ENCODE results near the gene NFYA.

Gene NFYA

DNA sequence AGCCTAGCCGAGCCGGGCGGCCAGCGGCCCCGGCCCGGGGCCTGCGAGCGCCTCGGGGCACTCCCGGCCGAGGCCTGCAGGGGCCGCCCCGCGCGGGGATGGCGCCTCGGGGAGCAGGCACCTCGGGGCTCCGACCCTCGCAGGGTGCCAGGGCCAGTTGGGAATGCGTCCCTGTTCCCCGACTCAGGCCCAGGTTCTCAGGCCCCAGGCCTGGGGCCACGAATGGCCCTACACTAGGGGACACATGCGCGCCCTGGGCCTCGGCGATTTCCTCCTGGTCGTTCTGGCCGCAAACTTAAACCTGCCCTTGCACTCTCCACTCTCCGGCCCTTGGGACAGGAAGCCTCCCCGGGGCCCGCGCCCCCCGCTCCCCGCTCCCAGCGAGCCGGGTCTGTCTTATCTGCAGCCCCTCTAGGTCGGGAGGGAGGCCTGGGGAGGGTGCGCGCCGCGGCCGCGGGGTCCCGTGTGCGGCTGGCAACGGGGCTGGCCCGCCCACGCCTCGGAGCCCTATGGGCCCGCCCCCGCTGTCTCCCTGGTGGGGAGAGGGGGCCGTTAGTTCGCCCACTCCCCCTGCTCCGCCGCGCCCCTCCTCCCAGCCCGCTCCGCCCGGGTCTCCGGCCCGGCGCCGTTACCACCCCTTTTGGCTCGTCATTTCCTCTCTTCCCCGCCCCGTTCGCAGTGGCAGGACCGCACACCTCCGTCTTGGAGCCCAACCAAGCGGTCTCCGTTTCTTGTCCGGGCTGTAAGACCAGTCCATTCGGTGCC lies 611 bp downstream of the NFYA start:
- ATAC-seq (ENCODE audit: insufficient read depth, low read depth) = peak; percentile 46
- peaks cover 67% of the 10 kb centered on the region for H3K79me2 ChIP-seq (ENCODE audit: insufficient read depth, low read length)
- H2AFZ ChIP-seq (ENCODE audit: low read depth, low read length) = peak overlapping the region; percentile 66

DNA sequence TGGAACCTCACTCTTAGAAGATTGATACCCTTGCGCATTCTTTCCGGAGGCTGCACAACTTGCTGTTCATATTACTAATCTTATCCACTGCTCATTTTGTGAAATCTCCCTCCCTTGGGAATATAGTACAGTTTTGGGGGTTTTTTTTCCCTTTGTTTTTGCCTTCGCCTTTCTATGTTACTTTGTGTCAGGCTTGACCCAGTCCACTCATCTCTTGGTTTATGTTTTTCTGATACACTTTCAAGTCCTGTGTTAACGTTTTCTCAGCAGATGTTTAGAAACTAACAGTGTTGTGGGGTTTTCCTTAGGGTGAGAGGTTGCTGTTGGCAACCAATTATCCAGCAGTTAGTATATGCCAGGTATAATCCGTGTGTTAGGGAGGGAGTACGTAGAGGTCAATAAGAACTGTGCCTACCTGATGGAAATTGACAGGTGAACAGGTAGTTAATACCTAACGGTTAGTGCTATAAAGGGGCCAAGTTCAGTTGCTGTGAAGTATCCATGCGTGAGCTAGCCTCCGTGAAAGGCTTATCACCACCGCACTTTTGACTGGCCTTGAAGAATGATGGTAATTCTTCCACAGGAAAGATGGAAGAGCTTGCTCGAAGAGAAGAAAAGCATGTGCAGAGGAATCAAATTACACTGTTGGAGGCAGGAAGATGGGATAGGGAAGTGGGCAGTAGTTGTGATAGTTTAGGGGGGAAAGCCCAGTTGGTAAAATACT lies 1.4 kb downstream of the NFYA start:
- ATAC-seq (ENCODE audit: insufficient read depth, low read depth) = no peak
- peak overlapping the region; percentile 90 for H3K4me2 ChIP-seq (ENCODE audit: insufficient read depth, low read length)
- peak overlapping the region; percentile 69 to 91 for H3K4me3 ChIP-seq (ENCODE audit: low read depth in 1 of 2, low read length in 2 of 2)
- H4K20me1 ChIP-seq (ENCODE audit: insufficient read depth, low read length) = peaks cover 44% of the 10 kb centered on the region
- H3K36me3 ChIP-seq (ENCODE audit: insufficient read depth, low read length) = peaks cover 59% of the 10 kb centered on the region
- no peaks in the 10 kb centered on the region for H3K27me3 ChIP-seq (ENCODE audit: insufficient read depth, low read length, poor library complexity)
- H3K27ac ChIP-seq (ENCODE audit: low read length) = peak overlapping the region; percentile 89
- H3K4me1 ChIP-seq (ENCODE audit: insufficient read depth, low read length) = peaks cover 57% of the 10 kb centered on the region
- peak overlapping the region; percentile 100 for H3K9ac ChIP-seq (ENCODE audit: low read depth, low read length)
- no peak for TF ChIP-seq EZH2 (IDR thresholded peaks at IDR 0.05; ENCODE audit: borderline replicate concordance, low read depth, low read length, severe bottlenecking)
- TF ChIP-seq, protein P1, sequence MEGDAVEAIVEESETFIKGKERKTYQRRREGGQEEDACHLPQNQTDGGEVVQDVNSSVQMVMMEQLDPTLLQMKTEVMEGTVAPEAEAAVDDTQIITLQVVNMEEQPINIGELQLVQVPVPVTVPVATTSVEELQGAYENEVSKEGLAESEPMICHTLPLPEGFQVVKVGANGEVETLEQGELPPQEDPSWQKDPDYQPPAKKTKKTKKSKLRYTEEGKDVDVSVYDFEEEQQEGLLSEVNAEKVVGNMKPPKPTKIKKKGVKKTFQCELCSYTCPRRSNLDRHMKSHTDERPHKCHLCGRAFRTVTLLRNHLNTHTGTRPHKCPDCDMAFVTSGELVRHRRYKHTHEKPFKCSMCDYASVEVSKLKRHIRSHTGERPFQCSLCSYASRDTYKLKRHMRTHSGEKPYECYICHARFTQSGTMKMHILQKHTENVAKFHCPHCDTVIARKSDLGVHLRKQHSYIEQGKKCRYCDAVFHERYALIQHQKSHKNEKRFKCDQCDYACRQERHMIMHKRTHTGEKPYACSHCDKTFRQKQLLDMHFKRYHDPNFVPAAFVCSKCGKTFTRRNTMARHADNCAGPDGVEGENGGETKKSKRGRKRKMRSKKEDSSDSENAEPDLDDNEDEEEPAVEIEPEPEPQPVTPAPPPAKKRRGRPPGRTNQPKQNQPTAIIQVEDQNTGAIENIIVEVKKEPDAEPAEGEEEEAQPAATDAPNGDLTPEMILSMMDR (IDR thresholded peaks at IDR 0.05; ENCODE audit: borderline replicate concordance, extremely low read depth, low read length, poor library complexity, severe bottlenecking) = no peak
- H2AFZ ChIP-seq (ENCODE audit: low read depth, low read length) = peak overlapping the region; percentile 66
- no peak for DNase-seq
- H3K9me3 ChIP-seq (ENCODE audit: insufficient read depth, low read length, severe bottlenecking) = no peaks in the 10 kb centered on the region
- H3K79me2 ChIP-seq (ENCODE audit: insufficient read depth, low read length) = peaks cover 74% of the 10 kb centered on the region

More for the DNA sequence above, 611 bp downstream of the NFYA start:
- peak overlapping the region; percentile 90 for H3K4me2 ChIP-seq (ENCODE audit: insufficient read depth, low read length)
- no peak for TF ChIP-seq EZH2 (IDR thresholded peaks at IDR 0.05; ENCODE audit: borderline replicate concordance, low read depth, low read length, severe bottlenecking)
- TF ChIP-seq, protein P1 (IDR thresholded peaks at IDR 0.05; ENCODE audit: borderline replicate concordance, extremely low read depth, low read length, poor library complexity, severe bottlenecking) = peak; percentile 40
- H3K4me1 ChIP-seq (ENCODE audit: insufficient read depth, low read length) = peaks cover 49% of the 10 kb centered on the region
- peak; percentile 93 for DNase-seq
- peak overlapping the region; percentile 100 for H3K9ac ChIP-seq (ENCODE audit: low read depth, low read length)
- H3K4me3 ChIP-seq (ENCODE audit: low read depth in 1 of 2, low read length in 2 of 2) = peak overlapping the region; percentile 69 to 91
- H4K20me1 ChIP-seq (ENCODE audit: insufficient read depth, low read length) = peaks cover 36% of the 10 kb centered on the region
- H3K27ac ChIP-seq (ENCODE audit: low read length) = peak overlapping the region; percentile 89
- H3K9me3 ChIP-seq (ENCODE audit: insufficient read depth, low read length, severe bottlenecking) = no peaks in the 10 kb centered on the region
- peaks cover 59% of the 10 kb centered on the region for H3K36me3 ChIP-seq (ENCODE audit: insufficient read depth, low read length)
- no peaks in the 10 kb centered on the region for H3K27me3 ChIP-seq (ENCODE audit: insufficient read depth, low read length, poor library complexity)

DNA sequence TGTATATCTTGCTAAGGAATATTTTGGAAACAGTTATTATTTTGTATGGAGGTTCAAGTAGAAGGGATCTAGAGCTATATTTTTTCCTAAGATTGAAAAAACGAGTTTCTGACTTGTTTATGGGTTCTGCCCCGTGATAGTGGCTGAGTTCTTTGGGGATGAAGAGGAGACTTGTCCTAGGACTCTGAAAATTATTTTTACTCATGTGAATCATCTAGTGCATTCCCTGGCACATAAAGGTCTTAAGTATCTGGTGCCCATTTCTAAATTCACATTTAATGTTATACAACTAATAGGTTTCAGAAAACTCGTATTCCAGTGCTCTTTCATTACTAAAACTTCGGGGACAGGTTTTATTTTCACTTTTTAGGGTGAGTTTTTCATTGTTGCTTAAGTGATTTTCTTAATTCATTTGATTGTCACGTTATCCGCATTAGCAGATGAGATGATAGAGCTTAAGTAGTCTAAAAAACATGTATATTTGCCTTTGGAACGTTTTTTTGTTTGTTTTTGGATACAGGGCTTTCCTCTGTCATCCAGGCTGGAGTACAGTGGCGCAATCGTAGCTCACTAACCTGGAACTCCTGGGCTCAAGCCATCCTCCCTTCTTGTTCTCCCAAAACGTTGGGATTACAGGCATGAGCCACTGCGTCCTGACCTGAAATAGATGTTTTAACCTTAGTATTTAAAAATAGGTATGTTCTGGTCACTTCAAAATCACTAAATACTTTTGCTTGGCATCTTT lies 2.1 kb downstream of the NFYA start:
- Histone ChIP-seq H3K9me3 (ENCODE audit: insufficient read depth, low read length, severe bottlenecking) (no peaks in the 10 kb centered on the region), H3K27me3 (ENCODE audit: insufficient read depth, low read length, poor library complexity) (no peaks in the 10 kb centered on the region), H3K4me1 (ENCODE audit: insufficient read depth, low read length) (peaks cover 58% of the 10 kb centered on the region), H3K4me3 (ENCODE audit: low read depth in 1 of 2, low read length in 2 of 2) (peak overlapping the region; percentile 69 to 91; a peak in 3 of 4 replicates), H3K9ac (ENCODE audit: low read depth, low read length) (peak overlapping the region; percentile 100), H2AFZ (ENCODE audit: low read depth, low read length) (no peak overlapping the region), H3K4me2 (ENCODE audit: insufficient read depth, low read length) (peak overlapping the region; percentile 90), H4K20me1 (ENCODE audit: insufficient read depth, low read length) (peaks cover 48% of the 10 kb centered on the region), H3K27ac (ENCODE audit: low read length) (peak overlapping the region; percentile 89), H3K79me2 (ENCODE audit: insufficient read depth, low read length) (peaks cover 82% of the 10 kb centered on the region), H3K36me3 (ENCODE audit: insufficient read depth, low read length) (peaks cover 59% of the 10 kb centered on the region)
- TF ChIP-seq EZH2 (IDR thresholded peaks at IDR 0.05; ENCODE audit: borderline replicate concordance, low read depth, low read length, severe bottlenecking) = no peak
- ATAC-seq (ENCODE audit: insufficient read depth, low read depth) (no peak), DNase-seq (no peak)
